GM20000 (cell line): Measurements from ENCODE around the gene CYP2A7.
"Not testable (repeated sequence)": the region's sequence is repeated elsewhere in the genome, so short reads cannot be mapped to it uniquely, and the experiment has no call there.

Experiments
- DNase-seq: peaks from one replicate; pipeline ENCODE4 v3.0.0; 2012; ENCODE audit warnings: low spot score
- TF ChIP-seq, protein P1 (sequence below): IDR thresholded peaks from 2 replicates; pipeline ENCODE4 v1.5.1; 2012; ENCODE audit warnings: mild to moderate bottlenecking, control low read depth; ENCODE audit errors: extremely low read depth, missing control alignments

CYP2A7 gene

DNA sequence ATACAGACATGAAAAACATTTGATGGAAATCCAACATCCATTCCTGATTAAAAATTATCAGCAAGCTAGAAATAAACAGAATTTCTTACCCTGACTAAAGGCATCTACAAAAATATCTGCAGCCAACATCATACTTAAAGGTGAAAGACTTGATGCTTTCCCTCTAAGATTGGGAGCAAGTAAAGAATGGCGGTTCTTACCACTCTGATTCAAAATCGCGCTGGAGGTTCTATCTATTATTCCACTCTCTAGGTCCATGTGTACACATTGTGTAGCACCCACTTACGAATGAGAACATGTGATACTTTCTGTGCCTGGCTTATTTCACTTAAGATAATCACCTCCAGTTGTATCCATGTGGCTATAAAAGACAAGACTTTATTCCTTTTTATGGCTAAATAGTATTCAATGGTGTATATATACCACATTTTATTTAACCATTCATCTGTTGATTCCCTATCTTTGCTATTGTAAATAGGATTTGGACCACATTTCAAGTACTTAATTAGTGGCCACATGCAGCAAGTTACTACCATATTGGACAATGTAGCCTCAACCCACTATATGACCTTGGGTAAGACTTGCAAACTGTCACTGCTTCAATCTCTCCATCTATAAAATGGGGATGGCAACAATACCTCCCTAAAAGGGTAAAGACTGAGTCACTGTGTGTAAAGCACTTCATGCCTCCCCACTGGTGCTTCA lies 38.4 kb upstream of the CYP2A7 start:
- no peak for DNase-seq
- TF ChIP-seq, protein P1, sequence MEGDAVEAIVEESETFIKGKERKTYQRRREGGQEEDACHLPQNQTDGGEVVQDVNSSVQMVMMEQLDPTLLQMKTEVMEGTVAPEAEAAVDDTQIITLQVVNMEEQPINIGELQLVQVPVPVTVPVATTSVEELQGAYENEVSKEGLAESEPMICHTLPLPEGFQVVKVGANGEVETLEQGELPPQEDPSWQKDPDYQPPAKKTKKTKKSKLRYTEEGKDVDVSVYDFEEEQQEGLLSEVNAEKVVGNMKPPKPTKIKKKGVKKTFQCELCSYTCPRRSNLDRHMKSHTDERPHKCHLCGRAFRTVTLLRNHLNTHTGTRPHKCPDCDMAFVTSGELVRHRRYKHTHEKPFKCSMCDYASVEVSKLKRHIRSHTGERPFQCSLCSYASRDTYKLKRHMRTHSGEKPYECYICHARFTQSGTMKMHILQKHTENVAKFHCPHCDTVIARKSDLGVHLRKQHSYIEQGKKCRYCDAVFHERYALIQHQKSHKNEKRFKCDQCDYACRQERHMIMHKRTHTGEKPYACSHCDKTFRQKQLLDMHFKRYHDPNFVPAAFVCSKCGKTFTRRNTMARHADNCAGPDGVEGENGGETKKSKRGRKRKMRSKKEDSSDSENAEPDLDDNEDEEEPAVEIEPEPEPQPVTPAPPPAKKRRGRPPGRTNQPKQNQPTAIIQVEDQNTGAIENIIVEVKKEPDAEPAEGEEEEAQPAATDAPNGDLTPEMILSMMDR = no peak

DNA sequence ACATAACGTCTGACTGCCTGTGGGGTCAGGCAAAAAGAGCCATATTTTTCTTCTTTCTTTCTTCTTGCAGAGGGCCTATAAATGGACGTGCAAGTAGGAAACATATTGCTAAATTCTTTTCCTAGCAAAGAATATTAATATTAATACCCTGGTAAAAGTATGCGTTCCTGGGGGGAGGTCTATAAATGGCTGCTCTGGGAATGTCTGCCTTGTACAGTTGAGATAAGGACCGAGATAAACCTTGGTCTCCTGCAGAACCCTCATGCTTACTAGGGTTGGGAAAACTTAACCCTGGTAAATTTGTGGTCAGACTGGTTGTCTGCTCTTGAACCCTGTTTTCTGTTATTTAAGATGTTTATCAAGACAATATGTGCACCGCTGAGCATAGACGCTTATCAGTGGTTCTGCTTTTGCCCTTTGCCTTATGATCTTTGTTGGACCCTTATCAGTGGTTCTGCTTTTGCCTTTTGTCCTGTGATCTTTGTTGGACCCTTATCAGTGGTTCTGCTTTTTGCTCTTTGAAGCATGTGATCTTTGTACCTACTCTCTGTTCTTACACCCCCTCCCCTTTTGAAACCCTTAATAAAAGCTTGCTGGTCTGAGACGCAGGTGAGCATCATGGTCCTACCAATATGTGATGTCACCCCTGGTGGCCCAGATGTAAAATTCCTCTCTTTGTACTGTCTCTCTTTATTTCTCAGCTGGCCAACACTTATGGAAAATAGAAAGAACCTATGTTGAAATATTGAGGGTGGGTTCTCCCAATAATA lies 37.7 kb upstream of the CYP2A7 start:
- DNase-seq = not testable (repeated sequence)

DNA sequence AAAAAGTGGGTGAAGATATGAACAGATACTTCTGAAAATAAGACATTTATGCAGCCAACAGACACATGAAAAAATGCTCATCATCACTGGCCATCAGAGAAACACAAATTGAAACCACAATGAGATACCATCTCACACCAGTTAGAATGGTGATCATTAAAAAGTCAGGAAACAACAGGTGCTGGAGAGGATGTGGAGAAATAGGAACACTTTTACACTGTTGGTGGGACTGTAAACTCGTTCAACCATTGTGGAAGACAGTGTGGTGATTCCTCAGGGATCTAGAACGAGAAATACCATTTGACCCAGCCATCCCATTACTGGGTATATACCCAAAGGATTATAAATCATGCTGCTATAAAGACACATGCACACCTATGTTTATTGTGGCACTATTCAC lies 36.3 kb upstream of the CYP2A7 start:
- DNase-seq = not testable (repeated sequence)

DNA sequence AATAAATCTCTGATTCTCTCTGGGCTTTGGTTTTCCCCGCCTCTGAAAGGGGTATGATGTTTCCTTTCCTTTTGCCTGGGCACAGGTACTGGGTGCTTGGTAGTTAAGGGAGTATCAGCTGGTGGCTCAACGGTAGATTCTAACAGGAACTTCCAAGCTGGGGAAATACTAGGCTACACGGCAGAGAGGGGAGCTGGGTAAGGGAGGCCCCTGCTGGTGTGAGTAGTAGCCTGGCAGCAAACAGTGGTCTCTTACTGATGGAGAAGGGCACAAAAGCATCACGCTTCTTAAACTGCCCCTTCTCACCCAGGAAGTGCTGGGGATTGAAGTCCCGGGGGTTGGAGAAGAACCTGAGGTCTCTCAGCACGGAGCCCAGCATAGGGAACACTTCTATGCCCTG lies 26.9 kb upstream of the CYP2A7 start:
- DNase-seq = no peak
- TF ChIP-seq, protein P1 = no peak

DNA sequence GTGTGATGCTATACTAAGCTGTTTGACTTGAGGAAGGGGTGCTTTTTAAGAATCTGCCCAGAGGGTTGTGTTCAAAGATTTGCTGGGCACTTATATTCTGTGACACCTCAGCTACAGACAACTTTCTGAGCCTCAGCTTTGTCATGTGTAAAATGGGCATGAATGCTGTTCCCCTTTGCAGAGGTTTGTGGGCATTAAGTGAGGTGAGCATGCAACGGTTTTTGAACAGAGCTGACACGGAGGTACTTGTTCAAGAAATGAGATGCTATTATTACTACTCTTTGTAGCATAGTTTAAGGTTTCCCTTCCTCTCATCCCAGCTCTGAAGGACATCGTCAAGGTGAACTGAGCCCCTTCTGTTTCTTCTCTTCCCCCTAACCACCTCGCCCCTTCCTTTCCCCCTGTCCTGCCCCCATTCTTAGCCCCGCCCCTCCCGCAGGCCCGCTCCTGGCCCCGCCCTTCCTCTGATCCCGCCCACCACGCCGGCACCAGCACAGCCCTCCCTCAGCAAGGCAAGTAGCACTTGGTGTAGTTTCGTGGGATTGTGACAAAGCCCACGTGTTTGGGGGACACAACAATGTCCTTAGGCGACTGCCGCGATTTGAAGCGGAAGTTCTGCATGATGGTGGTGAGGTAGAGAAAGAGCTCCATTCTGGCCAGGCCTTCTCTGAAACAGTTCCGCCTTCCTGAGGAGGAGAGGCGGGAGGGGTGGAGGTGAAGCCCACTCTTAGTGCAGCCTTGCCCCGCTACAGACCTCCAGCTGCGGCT lies 26.1 kb upstream of the CYP2A7 start:
- DNase-seq = no peak
- TF ChIP-seq, protein P1 = no peak

DNA sequence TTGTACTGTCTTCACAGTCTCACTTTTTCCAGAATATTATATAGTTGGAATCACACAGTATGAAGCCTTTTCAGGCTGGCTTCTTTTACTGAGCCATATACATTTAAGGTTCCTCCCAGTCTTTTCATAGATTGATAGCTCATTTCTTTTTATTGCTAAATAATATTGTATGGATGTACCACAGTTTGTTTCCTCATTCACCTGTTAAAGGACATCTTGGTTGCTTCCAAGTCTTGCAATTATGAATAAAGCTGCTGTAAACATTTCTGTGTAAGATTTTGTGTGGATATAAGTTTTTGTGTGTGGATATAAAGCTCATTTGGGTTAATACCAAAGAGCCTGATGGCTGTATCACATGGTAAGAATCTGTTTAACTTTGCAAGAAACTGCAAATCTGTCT lies 24.5 kb upstream of the CYP2A7 start:
- TF ChIP-seq, protein P1 = no peak
- no peak for DNase-seq

DNA sequence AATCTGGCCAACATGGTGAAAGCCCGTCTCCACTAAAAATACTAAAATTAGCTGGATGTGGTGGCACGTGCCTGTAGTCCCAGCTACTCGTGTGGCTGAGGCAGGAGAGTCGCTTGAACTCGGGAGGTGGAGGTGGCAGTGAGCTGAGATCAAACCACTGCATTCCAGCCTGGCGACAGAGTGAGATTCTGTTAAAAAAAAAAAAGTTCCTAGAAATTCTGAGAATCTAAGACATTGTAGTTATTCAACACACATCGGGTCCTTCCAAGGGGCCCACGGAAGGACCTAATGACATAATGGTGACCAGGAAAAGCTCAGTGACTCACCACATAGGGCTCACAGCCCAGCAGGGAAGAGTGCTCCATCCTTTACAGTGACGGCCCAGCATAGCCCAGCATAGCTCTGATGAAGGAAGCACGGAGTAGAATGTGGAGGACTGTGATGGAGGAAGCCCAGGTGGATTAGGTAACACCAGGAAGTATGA lies 22.7 kb upstream of the CYP2A7 start:
- not testable (repeated sequence) for DNase-seq

DNA sequence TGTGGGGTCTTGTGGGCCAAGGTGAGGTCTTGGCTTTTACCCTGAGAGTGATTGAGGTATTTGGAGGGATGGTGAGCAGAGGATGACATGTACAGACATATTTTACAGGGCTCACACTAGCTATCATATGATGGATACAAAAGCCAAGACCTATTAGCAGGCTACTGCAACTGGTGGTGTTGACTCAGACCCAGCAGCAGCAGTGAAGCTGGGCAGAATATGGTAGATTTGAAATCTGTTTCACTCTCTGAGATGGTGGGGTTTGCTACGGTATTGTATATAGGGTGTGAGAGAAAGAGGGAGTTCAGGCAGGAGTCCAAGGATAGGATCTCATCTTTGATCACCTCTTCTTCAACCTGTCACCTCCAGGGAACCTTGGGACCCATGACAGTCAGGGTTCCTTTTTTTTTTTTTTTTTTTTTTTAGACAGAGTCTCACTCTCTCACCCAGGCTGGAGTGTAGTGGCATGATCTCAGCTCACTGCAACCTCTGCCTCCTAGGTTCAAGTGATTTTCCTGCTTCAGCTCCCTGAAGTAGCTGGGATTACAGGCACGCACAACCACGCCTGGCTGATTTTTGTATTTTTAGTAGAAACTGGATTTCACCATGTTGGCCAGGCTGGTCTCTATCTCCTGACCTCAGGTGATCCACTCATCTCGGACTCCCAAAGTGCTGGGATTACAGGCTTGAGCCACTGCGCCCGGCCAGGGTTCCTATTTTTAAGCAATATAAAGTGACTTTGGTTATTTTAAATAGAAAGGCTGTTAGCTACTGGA lies 20.1 kb upstream of the CYP2A7 start:
- not testable (repeated sequence) for DNase-seq

DNA sequence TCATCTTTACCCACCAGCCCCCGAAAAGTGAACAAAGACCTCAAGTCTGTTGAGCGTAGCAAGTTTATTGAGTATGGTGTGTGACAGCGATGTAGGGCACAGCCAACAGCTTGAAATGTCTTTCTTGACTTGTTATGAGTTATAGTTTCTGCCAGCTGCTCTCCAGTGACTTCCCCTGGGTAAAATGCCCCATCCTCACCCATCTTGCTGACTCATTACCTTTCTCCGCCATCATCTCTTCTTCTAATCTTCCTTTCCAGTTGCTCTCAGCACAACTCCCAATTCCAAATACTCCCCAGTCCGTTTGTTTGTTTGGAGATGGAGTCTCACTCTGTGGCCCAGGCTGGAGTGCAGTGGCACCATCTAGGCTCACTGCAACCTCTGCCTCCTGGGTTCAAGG lies 18.5 kb upstream of the CYP2A7 start:
- DNase-seq = not testable (repeated sequence)

DNA sequence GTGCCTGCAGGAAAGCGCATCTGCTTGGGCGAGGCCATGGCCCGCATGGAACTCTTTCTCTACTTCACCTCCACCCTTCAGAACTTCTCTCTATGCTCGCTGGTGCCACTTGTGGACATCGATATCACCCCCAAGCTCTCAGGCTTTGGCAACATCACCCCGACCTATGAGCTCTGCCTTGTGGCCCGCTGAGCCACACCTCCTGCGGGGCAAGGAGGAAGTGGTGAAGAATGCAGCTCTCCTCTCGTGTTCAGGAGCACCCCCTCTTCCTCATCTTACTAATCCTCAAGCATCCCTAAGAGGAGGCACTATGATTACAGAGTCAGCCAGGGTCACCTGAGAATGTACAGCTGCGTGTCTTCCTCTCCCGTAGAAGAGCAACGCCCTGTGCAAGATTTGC lies 17.9 kb upstream of the CYP2A7 start:
- DNase-seq = not testable (repeated sequence)

DNA sequence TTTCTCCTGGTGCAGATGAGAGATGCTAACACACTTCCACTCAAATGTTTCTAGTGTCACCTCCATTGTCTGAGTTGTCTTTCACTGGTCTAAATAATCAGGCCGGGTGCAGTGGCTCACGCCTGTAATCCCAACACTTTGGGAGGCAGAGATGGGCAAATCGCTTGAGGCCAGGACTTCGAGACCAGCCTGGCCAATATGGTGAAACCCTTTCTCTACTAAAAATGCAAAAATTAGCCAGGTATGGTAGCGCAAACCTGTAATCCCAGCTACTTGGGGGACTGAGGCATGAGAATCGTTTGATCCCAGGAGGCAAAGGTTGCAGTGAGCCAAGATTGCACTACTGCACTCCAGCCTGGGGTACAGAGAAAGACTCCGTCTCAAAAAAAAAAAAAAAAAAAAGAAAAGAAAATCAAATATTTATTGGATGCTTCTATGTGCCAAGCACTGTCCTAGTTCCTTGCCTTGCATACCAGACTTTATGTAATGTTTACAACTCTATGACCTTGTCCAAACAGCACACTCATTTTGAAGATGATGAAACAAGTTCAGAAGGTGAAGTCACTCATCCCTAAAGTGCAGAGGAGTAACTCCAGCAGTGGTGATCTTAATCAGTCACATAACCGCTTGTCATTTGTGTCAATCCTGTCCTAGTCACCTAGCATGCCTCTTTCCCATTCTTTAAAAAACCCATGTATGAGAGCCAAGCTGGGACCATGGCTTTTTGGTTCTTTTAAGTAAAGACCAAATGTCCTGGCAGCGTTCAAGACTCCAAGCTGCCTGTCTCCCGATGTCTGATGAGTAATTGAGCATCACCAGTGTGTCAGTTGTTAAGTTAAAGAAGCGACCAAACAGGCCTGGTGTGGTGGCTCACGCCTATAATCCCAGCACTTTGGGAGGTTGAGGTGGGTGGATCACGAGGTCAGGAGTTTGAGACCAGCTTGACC lies 15.1 kb upstream of the CYP2A7 start:
- not testable (repeated sequence) for DNase-seq
